ENCODE results near the gene ZNF823. TPM values are rescaled to one million over a fixed set of nuclear protein-coding genes. Genes with fewer than 3 reads are reported as not detected.

ZNF823 gene
- total RNA-seq, 2 experiments from 2014 or later, result 6.5 TPM

GRCh38 chr19:11710313-11710712 lies 28.4 kb downstream of the ZNF823 start:
- H3K27me3 Mint-ChIP-seq, result no peaks in the 10 kb centered on the region
- H3K27ac Mint-ChIP-seq, result no peak overlapping the region
- no peak overlapping the region for H3K4me3 Mint-ChIP-seq
- ATAC-seq (ENCODE audit: low read depth) (no peak), DNase-seq (no peak)
- H3K36me3 Mint-ChIP-seq, result no peaks in the 10 kb centered on the region
- H3K4me1 Mint-ChIP-seq, result no peaks in the 10 kb centered on the region
- POLR2A ChIA-PET, result no interaction called here
- H3K9me3 Mint-ChIP-seq, result peaks cover 13% of the 10 kb centered on the region

DNA sequence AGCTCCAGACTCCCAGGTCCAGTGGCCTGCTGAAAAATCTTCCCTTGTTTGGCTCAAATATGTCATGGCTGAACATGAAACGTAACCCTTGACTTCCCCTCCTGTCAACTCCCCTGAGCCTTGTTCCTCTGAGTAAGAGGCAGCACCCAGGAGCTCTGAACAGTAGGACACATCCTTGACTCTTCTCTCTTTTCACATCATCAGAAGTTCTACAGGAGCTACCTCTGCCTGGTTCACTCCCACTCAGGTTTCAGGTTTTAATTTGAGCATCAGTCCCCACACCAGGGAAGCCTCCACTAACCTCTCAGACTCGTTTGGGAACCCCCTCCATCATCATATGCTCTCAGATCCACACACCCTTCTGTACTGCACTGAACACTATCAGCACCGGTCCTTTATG lies 30.3 kb downstream of the ZNF823 start:
- no peak for ATAC-seq (ENCODE audit: low read depth)
- Mint-ChIP-seq H3K4me3 (no peak overlapping the region), H3K4me1 (no peaks in the 10 kb centered on the region), H3K36me3 (no peaks in the 10 kb centered on the region), H3K27me3 (no peaks in the 10 kb centered on the region), H3K9me3 (peaks cover 7% of the 10 kb centered on the region), H3K27ac (no peak overlapping the region)
- DNase-seq, result no peak
- POLR2A ChIA-PET, result no interaction called here

GRCh38 chr19:11705474-11705873 lies 33.3 kb downstream of the ZNF823 start:
- no peaks in the 10 kb centered on the region for H3K4me1 Mint-ChIP-seq
- H3K36me3 Mint-ChIP-seq, result no peaks in the 10 kb centered on the region

DNA sequence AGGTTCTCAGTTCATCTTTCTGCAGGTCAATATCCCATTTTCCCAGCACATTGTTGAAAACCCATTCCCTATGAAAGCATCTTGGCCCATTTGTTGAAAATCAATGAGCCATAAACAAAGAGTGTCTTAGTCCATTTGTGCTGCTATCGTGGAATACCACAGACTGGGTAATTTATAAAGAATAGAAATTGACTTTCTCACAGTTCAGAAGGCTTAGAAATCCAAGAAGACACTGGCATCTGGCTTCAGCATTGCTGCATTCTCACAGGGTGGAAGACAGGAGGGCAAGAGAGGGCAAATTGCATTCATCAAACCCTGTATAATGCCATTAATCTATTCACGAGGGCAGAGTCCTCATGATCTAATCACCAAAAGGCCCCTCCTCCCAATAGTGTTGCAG lies 34.1 kb downstream of the ZNF823 start:
- ATAC-seq (ENCODE audit: low read depth) (no peak), DNase-seq (no peak)
- peaks cover 1% of the 10 kb centered on the region for H3K4me1 Mint-ChIP-seq
- peaks cover 3% of the 10 kb centered on the region for H3K9me3 Mint-ChIP-seq
- no peaks in the 10 kb centered on the region for H3K27me3 Mint-ChIP-seq
- H3K4me3 Mint-ChIP-seq, result no peak overlapping the region
- H3K36me3 Mint-ChIP-seq, result no peaks in the 10 kb centered on the region
- POLR2A ChIA-PET, result interaction anchor here (0.5 kb wide), 1 partner anchor 61 kb away, joined by 3 read pairs; no protein-coding TSS in a partner anchor
- no peak overlapping the region for H3K27ac Mint-ChIP-seq

More at GRCh38 chr19:11705474-11705873, 33.3 kb downstream of the ZNF823 start:
- Mint-ChIP-seq H3K27ac (no peak overlapping the region), H3K9me3 (peaks cover 7% of the 10 kb centered on the region), H3K4me3 (no peak overlapping the region), H3K27me3 (no peaks in the 10 kb centered on the region)
- DNase-seq, result no peak
- ATAC-seq (ENCODE audit: low read depth), result no peak
- POLR2A ChIA-PET, result interaction anchor here (0.6 kb wide), 1 partner anchor 319 kb away, joined by 5 read pairs; no protein-coding TSS in a partner anchor

DNA sequence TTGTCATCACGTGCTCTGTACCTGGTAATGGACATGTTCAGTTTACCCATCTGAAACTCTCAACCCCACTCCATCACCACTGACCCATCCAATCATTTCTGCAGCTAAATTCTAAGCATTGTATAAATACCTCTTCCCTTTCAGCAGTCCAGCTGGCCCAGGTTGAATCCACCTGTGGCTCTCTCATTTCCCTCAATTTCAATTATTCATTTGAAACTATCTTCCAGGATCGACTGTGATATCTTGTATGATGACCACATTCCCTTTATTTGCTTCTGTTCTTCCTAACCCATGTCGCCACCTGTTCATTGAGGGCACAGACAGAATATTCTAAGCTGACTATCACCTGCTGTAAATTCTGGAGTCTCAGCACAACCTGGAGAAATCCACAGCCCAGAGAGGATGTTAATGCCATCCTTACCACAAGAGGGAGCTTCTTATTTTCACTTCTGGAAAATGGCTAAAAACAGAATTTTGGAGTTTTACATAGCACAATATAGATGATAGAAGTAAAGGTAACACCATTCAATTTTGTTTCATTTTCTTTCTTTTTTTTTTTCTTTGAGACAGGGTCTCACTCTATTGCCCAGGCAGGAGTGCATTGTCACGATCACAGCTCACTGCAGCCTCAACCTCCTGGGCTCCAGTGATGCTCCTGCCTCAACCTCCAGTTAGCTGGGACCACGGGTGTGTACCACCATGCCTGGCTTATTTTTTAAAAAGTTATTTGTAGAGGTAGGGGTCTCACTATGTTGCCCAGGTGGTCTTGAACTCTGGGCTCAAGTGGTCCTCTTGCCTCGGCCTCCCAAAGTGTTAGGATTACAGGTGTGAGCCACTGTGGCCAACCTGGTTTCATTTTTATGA lies 38.6 kb downstream of the ZNF823 start:
- ATAC-seq (ENCODE audit: low read depth) (no peak), DNase-seq (no peak)
- POLR2A ChIA-PET, result interaction anchor here (0.6 to 1.0 kb wide), 3 partner anchors 112 to 795 kb away, joined by 3 to 5 read pairs (median 5); no protein-coding TSS in a partner anchor
- Mint-ChIP-seq H3K9me3 (no peaks in the 10 kb centered on the region), H3K4me1 (peaks cover 2% of the 10 kb centered on the region), H3K4me3 (no peak overlapping the region), H3K36me3 (no peaks in the 10 kb centered on the region), H3K27me3 (peaks cover under 1% of the 10 kb centered on the region), H3K27ac (no peak overlapping the region)

DNA sequence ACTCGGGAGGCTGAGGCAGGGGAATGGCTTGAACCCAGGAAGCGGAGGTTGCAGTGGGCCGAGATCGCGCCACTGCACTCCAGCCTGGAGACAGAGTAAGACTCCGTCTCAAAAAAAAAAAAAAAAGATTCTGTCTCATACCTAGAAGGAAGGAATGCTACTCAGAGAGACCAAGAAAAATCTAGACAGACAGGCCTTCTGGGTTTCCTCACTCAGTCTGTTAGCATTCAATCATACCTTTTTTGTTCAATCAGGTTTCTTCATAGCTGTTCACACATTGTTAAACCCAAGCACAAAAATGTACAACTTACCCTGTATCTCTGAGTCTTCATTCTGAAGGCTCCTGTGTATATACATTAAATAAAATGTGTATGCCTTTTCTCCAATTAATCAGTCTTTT lies 40.5 kb downstream of the ZNF823 start:
- POLR2A ChIA-PET, result no interaction called here
- H3K27me3 Mint-ChIP-seq, result peaks cover 13% of the 10 kb centered on the region
- H3K4me3 Mint-ChIP-seq, result no peak overlapping the region
- no peak overlapping the region for H3K27ac Mint-ChIP-seq
- no peaks in the 10 kb centered on the region for H3K36me3 Mint-ChIP-seq
- H3K9me3 Mint-ChIP-seq, result no peaks in the 10 kb centered on the region
- no peak for DNase-seq
- no peak for ATAC-seq (ENCODE audit: low read depth)
- H3K4me1 Mint-ChIP-seq, result peaks cover 13% of the 10 kb centered on the region

DNA sequence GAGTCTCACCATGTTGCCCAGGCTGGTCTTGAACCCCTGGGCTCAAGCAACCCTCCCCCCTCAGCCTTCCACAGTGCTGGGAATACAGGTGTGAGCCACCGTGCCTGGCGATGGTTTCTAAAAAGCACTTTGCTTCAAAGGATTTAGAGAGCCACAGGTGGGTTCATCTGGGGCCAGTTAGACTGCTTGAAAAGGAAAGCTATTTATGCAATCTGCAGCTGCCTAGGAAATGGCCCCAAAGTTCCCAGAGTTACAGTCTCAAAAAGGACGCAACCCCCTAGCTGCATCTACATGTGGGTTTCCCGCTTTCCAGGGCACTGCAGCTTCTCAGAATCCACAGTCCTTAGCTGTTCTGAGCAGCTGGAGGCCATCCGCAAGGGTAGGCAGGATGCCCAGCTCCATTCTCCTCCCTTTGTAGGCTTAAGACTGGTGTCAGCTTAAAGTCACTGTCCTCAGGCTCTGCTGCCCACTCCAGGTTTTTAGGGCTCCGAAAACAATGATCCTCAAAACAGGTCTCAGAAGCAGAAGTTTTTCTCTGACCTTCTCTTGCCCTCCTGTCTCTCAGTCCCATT lies 41.4 kb downstream of the ZNF823 start:
- Mint-ChIP-seq H3K4me1 (peaks cover 13% of the 10 kb centered on the region), H3K36me3 (no peaks in the 10 kb centered on the region), H3K9me3 (no peaks in the 10 kb centered on the region), H3K27ac (no peak overlapping the region), H3K27me3 (peaks cover 13% of the 10 kb centered on the region), H3K4me3 (no peak overlapping the region)
- no peak for ATAC-seq (ENCODE audit: low read depth)
- POLR2A ChIA-PET, result no interaction called here
- DNase-seq, result no peak

DNA sequence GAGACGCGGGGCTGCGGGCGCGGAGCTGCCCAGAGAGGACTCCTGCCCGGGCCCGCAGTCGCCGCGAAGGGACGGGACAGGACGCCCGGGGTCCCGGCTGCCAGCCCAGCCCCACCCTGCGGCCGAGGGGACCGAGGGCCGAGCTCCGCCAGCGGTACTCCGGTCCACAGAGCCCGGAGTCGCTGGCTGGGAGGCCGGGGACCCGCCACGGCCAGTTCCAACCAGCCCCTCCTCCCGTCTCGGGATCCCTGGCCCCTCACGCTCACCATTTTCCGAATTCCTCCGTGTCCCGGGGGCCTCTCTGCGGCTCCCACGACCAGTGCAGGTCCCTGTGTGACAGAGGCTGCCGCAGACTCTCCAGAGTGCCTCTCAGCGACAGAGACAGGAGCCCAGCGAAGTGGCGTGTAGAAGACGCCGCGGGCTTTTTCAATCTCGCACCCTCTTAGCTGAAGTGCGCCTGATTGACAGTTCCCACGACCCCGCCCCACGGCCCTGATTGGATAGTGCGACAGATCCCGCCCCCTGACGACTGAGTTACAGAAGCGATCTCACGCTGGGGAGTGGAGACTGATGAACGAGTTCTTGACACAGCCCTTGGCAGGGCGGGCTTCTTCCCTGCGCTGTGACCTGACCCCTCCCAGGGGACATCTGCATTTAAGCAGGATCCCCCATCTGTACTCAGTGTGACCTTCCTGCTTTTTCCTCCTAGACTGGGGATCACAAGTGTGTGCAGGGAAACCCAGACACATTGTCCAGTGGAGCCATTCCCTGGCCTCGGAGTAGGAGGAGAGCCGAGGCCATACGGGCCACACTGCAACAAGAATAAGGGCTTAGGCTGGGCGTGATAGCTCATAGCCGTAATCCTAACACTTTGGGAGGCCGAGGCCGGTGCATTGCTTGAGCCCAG lies 44.0 kb downstream of the ZNF823 start:
- POLR2A ChIA-PET, result interaction anchor here (0.6 kb wide), 1 partner anchor 31 kb away, joined by 3 read pairs; no protein-coding TSS in a partner anchor
- Mint-ChIP-seq H3K4me3 (peak overlapping the region; percentile 97), H3K27ac (peak overlapping the region; percentile 86), H3K9me3 (peaks cover 1% of the 10 kb centered on the region), H3K36me3 (peaks cover under 1% of the 10 kb centered on the region), H3K27me3 (peaks cover 14% of the 10 kb centered on the region), H3K4me1 (peaks cover 11% of the 10 kb centered on the region)
- DNase-seq (peak; percentile 88), ATAC-seq (ENCODE audit: low read depth) (peak; percentile 96)

DNA sequence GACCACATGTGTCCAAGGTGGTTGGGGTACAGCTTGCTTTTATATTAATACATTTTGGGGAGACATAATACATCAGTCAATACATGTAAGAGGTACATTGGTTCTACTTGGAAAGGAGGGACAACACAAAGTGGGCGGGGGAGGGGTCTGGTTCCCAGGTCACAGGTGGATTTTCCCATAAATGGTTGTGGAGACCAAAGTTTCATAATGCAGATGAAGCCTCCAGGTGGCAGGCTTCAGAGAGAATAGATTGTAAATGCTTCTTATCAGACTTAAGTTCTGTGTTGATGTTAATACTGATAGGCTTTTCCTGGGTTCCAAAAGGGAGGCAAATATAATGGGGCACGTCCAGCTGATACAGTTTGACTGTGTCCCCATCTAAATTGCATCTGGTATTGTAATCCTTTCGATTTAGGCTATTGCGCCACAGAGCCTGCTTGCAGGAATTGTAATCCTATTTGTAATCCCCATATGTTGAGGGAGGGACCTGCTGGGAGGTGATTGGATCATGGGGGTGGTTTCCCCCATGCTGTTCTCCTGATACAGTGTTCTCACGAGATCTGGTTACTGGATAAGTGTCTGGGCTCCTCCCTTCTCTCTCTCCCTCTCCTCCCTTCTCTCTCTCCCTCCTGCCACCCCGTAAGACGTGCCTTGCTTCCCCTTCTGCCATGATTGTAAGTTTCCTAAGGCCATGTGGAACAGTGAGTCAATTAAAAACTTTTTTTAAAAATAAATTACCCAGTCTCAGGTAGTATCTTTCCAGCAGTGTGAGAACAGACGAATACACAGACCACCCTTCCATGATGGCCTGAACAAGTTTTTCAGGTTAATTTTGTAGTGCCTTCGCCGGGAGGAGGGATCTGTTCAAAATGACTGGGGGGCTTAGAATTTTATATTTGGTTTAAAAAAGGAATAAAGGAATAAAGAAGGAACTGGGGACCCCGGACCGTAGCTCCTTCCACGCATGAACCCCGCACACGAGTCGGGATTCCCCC lies 44.9 kb downstream of the ZNF823 start:
- no peak overlapping the region for H3K27ac Mint-ChIP-seq
- H3K4me3 Mint-ChIP-seq, result peak overlapping the region; percentile 77
- H3K36me3 Mint-ChIP-seq, result peaks cover 5% of the 10 kb centered on the region
- H3K4me1 Mint-ChIP-seq, result peaks cover 11% of the 10 kb centered on the region
- peaks cover 15% of the 10 kb centered on the region for H3K27me3 Mint-ChIP-seq
- ATAC-seq (ENCODE audit: low read depth), result no peak
- POLR2A ChIA-PET, result interaction anchor here (0.6 kb wide), 1 partner anchor 32 kb away, joined by 3 read pairs; no protein-coding TSS in a partner anchor
- DNase-seq, result no peak
- H3K9me3 Mint-ChIP-seq, result peaks cover 5% of the 10 kb centered on the region

DNA sequence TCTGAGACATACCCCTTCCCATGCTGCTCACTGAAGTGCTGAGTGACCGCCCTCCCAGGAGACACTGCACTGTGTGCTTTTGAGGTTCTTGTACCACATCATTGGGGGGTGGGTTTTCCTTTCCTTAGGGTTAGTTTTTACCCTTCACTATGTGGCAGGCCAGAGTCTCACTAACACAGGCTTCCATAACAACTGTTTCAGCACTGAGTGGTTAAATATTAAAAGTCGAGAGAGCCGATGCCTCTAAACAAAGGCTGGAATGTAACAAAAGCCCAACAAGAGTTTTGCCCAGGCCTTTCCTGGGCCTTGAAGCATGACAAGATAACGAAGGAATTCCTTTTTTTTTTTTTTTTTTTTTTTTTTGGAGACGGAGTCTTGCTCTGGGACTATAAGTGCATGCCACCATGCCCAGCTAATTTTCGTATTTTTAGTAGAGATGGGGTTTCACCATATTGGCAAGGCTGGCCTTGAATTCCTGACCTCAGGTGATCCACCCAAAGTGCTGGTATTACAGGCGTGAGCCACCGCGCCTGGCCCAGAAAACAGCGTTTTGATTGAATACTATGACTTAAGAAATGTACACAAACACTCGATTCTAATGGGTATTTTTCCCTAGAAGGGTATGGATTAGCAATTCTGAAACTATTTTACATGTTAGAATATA lies 46.5 kb downstream of the ZNF823 start:
- ATAC-seq (ENCODE audit: low read depth) (no peak), DNase-seq (no peak)
- H3K27me3 Mint-ChIP-seq, result peaks cover 15% of the 10 kb centered on the region
- no peak overlapping the region for H3K4me3 Mint-ChIP-seq
- POLR2A ChIA-PET, result no interaction called here
- H3K27ac Mint-ChIP-seq, result no peak overlapping the region
- peaks cover 8% of the 10 kb centered on the region for H3K36me3 Mint-ChIP-seq
- H3K9me3 Mint-ChIP-seq, result peaks cover 10% of the 10 kb centered on the region
- peaks cover 11% of the 10 kb centered on the region for H3K4me1 Mint-ChIP-seq

DNA sequence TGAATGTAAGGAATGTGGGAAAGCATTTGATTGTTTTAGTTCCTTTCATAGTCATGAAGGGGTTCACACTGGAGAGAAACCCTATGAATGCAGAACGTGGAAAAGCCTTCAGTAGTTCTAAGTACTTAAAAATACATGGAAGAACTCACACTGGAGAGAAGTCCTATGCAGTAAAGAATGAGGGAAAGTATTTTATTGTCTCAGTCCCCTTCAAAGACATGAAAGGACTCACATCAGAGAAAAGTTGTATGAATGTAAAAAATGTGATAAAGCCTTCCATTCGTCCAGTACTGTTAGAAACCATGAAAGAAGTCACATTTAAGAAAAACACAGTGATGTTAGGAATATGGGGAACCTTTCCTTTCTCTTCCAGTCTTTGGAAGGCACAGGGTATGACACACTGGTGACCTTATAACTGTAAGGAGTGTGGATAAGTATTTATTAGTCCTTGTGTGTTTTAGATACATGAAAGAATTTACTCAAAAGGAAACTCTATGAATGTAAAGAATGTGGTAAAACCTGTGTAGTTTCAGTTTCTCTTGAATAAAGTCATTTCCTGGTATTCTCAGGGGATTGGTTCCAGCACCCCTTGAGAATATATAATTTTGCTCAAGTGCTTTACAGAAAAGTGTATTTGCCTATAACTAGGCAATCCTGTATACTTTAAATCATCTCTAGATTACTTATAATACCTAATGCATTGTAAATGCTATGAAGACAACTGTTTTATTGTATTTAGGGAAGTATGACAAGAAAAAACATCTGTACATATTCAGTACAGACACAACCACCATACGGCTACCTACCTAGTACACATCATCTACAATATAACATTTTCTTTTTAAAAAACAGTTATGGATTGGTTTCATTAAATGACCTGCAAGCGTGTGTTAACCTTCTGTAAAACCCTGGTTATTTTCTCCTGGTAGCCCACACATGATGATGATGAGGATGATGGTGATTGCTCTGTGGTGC lies 52.8 kb downstream of the ZNF823 start:
- peaks cover 2% of the 10 kb centered on the region for H3K27me3 Mint-ChIP-seq
- peak overlapping the region; percentile 66 for H3K4me3 Mint-ChIP-seq
- H3K27ac Mint-ChIP-seq, result peak overlapping the region; percentile 80
- POLR2A ChIA-PET, result no interaction called here
- H3K36me3 Mint-ChIP-seq, result peaks cover 31% of the 10 kb centered on the region
- ATAC-seq (ENCODE audit: low read depth), result peak; percentile 72
- peaks cover 40% of the 10 kb centered on the region for H3K9me3 Mint-ChIP-seq
- no peak for DNase-seq
- H3K4me1 Mint-ChIP-seq, result peaks cover 14% of the 10 kb centered on the region
